NCI-H526 (cell line): Measurements from ENCODE around the gene PSMC1.
A peak's percentile ranks its signal among the peaks of the same experiment; 100 is the strongest.

ENCODE experiments used
- DNase-seq, 2 experiments: peaks; one replicate each; lab custom pipeline; 2025; lab: John Stamatoyannopoulos, UW

Gene PSMC1

GRCh38 chr14:90276646-90277367 lies 20.5 kb downstream of the PSMC1 start:
- no peak for DNase-seq

GRCh38 chr14:90277581-90278198 lies 21.3 kb downstream of the PSMC1 start:
- DNase-seq, result no peak

GRCh38 chr14:90278199-90279175 lies 22.1 kb downstream of the PSMC1 start:
- no peak for DNase-seq

GRCh38 chr14:90280096-90280495 lies 23.7 kb downstream of the PSMC1 start:
- no peak for DNase-seq

DNA sequence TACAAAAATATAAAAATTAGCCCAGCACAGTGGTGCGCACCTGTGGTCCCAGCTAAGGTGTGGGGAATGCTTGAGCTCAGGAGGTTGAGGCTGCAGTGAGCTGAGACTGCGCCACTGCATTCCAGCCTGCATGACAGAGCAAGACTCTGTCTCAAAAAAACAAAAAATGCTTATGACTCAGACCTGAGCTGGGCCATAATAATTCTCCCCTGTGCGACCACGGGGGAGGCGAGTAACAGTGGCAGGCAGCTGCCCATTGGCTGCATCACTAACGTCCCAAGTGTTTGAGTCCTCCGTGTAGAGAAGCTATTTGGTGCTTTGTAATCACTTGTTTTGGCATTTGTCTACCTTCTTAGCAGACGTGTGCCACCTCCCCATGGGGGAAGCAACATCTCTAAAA lies 24.9 kb downstream of the PSMC1 start:
- no peak for DNase-seq

GRCh38 chr14:90281756-90282155 lies 25.4 kb downstream of the PSMC1 start:
- no peak for DNase-seq

DNA sequence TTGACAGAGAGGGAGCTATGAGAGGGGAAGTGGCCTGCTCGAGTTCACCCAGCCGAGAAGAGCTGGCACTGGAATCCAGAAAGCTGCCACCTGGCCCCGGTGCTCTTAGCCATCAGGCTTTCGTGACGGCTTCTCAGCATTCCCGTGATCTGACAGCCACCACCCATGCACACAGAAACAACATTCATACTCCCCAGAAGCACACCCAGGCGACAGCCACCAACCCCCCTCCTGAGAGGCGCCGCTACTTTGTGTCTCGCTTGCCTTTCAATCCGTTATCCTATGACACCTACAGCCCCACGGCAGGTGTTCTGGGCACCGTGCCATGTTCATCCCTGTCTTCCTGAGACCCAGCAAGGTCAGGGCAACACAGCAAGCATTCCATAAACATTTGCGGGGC lies 31.4 kb downstream of the PSMC1 start:
- DNase-seq, result no peak

- no peak for DNase-seq
These were observed 32.5 kb downstream of the PSMC1 start for GRCh38 chr14:90288651-90289355.

- DNase-seq, result no peak
These were observed 34.1 kb downstream of the PSMC1 start for GRCh38 chr14:90290337-90291011.

- DNase-seq, result no peak
These were observed 35.3 kb downstream of the PSMC1 start for GRCh38 chr14:90291699-90292098.

- peak; percentile 22 to 59 for DNase-seq
These were observed 37.7 kb downstream of the PSMC1 start for GRCh38 chr14:90293766-90294730.

DNA sequence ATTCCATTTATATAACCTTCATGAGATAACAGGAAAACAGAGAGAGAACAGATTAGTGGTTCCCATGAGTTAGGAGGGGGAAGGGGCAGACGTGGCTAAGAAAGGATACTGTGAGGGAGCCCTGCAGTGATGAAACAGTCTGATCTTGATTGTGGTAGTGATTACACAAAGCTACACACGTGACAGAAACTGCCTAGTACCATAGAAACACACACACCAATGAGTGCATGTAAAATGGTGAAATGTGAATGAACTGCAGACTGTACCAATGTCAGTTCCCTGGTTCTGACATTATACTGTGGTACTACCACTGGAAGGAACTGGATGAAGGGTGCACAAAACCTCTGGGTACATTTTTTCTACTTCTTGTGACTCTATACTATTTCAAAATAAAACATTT lies 38.5 kb downstream of the PSMC1 start:
- no peak for DNase-seq

- DNase-seq, result no peak
These were observed 39.6 kb downstream of the PSMC1 start for GRCh38 chr14:90295870-90296516.

- DNase-seq, result no peak
These were observed 40.3 kb downstream of the PSMC1 start for GRCh38 chr14:90296641-90297040.

GRCh38 chr14:90297876-90298629 lies 41.7 kb downstream of the PSMC1 start:
- no peak for DNase-seq

- no peak for DNase-seq
These were observed 43.1 kb downstream of the PSMC1 start for GRCh38 chr14:90299408-90299807.

GRCh38 chr14:90300611-90301047 lies 44.3 kb downstream of the PSMC1 start:
- no peak for DNase-seq

DNA sequence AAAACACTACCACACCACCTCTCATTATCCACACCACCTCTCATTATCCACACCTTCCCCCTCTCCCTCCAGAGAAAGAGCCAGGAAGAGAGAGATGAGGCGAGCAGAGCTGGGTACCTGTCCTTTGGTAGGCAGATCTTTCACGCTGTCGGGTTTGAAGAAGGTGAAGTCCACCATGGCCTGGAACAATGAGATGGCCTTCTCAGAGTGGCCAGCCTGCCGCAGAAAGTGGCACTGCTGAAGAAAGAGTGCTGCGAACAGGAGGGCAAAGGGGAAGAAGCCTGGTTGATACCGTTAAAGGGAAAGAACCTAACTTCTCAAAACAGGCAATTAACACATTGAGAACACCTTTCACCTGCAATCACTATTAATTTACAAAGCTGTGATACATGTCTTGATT lies 44.8 kb downstream of the PSMC1 start:
- DNase-seq, result no peak

DNA sequence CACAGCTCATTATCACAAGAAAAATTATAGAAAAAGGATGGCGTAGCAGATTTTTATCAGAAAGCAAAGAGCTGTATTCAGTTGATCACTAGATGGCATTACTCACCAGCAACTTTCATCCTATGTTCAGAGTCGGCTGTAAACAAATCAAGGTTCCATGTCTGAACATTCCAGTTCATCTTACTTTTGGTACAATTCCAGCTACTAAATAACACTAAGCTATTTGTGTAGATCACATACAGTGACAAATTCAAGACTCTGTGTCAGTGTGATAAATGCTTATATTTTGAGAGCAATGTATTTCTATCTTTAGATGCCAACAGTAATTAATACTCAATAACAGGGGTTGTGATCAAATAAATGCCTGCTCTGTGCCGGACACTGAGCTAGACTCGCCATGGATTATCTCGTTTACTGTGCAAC lies 45.3 kb downstream of the PSMC1 start:
- DNase-seq, result peak; percentile 18 to 54
